Liver (tissue), 9 donors: Measurements from ENCODE around the gene DOCK8. TPM values are rescaled to one million over a fixed set of nuclear protein-coding genes. Genes with fewer than 3 reads are reported as not detected.

ENCODE experiments used
- DNase-seq: peaks from one replicate; pipeline ENCODE4 v3.0.0-alpha.2; 2017; ENCODE audit warnings: low spot score
- H3K27ac ChIP-seq, 2 donors: one replicate each; pipeline ENCODE4 v1.7.0; 2013; ENCODE audit warnings: inconsistent platforms in 2 of 2, low read length in 2 of 2, control low read depth in 1 of 2, low read depth in 1 of 2, mild to moderate bottlenecking in 1 of 2
- H3K27me3 ChIP-seq, 4 donors: one replicate each; pipeline versions ENCODE4 v1.6.1 to v1.7.0; 2013; ENCODE audit warnings: low read length in 3 of 4, inconsistent platforms in 1 of 4, mild to moderate bottlenecking in 1 of 4, moderate library complexity in 1 of 4; ENCODE audit not compliant: control insufficient read depth in 4 of 4, insufficient read depth in 4 of 4
- H3K36me3 ChIP-seq, 4 donors: one replicate each; pipeline versions ENCODE4 v1.6.1 to v1.7.0; 2013; ENCODE audit warnings: low read length in 3 of 4, mild to moderate bottlenecking in 3 of 4, low read depth in 1 of 4, moderate library complexity in 1 of 4; ENCODE audit not compliant: control insufficient read depth in 4 of 4, insufficient read depth in 3 of 4
- H3K4me1 ChIP-seq, 4 donors: one replicate each; pipeline versions ENCODE4 v1.6.1 to v1.7.0; 2013; ENCODE audit warnings: low read length in 3 of 4, mild to moderate bottlenecking in 3 of 4, moderate library complexity in 1 of 4; ENCODE audit not compliant: control insufficient read depth in 4 of 4, insufficient read depth in 4 of 4
- H3K4me3 ChIP-seq, 3 donors: one replicate each; pipeline versions ENCODE4 v1.6.1 to v1.7.0; 2013; ENCODE audit warnings: low read length in 3 of 3, control low read depth in 1 of 3, low read depth in 1 of 3, mild to moderate bottlenecking in 1 of 3
- H3K9ac ChIP-seq, 2 donors: one replicate each; pipeline ENCODE4 v1.7.0; 2013; ENCODE audit warnings: low read length in 2 of 2, mild to moderate bottlenecking in 2 of 2, moderate library complexity in 2 of 2, control low read depth in 1 of 2, low read depth in 1 of 2
- H3K9me3 ChIP-seq, 4 donors: one replicate each; pipeline versions ENCODE4 v1.6.1 to v1.7.0; 2013; ENCODE audit warnings: low read length in 3 of 4; ENCODE audit not compliant: control insufficient read depth in 4 of 4
- CTCF ChIP-seq: fragments of 150-350 bp; IDR thresholded peaks from 2 replicates; pipeline ENCODE4 v1.5.1; 2017; ENCODE audit warnings: improper control_type of control experiment, low read depth, low read length; ENCODE audit not compliant: missing input control
- EGR1 ChIP-seq, 2 donors: IDR thresholded peaks; 2 replicates each; pipeline ENCODE4 v1.6.1; 2016 to 2018; ENCODE audit warnings: antibody characterized with exemption in 2 of 2, low read depth in 2 of 2
- HNF4A ChIP-seq, 2 donors: conservative IDR thresholded peaks; 2 replicates each; pipeline ENCODE4 v1.6.1; 2016; ENCODE audit warnings: antibody characterized with exemption in 2 of 2, mild to moderate bottlenecking in 2 of 2
- HNF4G ChIP-seq: IDR thresholded peaks from 2 replicates; pipeline ENCODE4 v1.6.1; 2016; ENCODE audit warnings: antibody characterized with exemption
- JUND ChIP-seq, 2 donors: IDR thresholded peaks; 2 replicates each; pipeline ENCODE4 v1.6.1; 2016; ENCODE audit warnings: antibody characterized with exemption in 2 of 2
- MAX ChIP-seq: IDR thresholded peaks from 2 replicates; pipeline ENCODE4 v1.6.1; 2016; ENCODE audit warnings: antibody characterized with exemption
- NR2F2 ChIP-seq: IDR thresholded peaks from 2 replicates; pipeline ENCODE4 v1.6.1; 2016; ENCODE audit warnings: antibody characterized with exemption
- RXRA ChIP-seq, 2 donors: IDR thresholded peaks; 2 replicates each; pipeline ENCODE4 v1.6.1; 2017 to 2018; ENCODE audit warnings: antibody characterized with exemption in 2 of 2, mild to moderate bottlenecking in 1 of 2
- SP1 ChIP-seq: IDR thresholded peaks from 2 replicates; pipeline ENCODE4 v1.6.1; 2018; ENCODE audit warnings: antibody characterized with exemption, mild to moderate bottlenecking
- TAF1 ChIP-seq: conservative IDR thresholded peaks from 2 replicates; pipeline ENCODE4 v1.6.1; 2016; ENCODE audit warnings: antibody characterized with exemption, mild to moderate bottlenecking
- YY1 ChIP-seq: IDR thresholded peaks from 2 replicates; pipeline ENCODE4 v1.6.1; 2016; ENCODE audit warnings: antibody characterized with exemption, mild to moderate bottlenecking
- ZBTB33 ChIP-seq: IDR thresholded peaks from 2 replicates; pipeline ENCODE4 v1.6.1; 2016; ENCODE audit warnings: antibody characterized with exemption
- WGBS: extraction: QIAGEN DNeasy Blood & Tissue Kit; methylation state at CpG from one replicate; pipeline ENCODE4 v1.1.7; 2013; 5-methylcytosine and 5-hydroxymethylcytosine counted together
- polyA plus RNA-seq, 2 donors: library from polyadenylated mRNA; stranded (reverse) in 1 of 2; unstranded in 1 of 2; fragments of 200-250 nt in 1 of 2; fragments of >200 nt in 1 of 2; fragmentation: Nextera tagmentation in 1 of 2; extraction: Ambion mirVana in 1 of 2; gene quantifications; one replicate each; pipeline versions ENCODE4 v1.2.1 to v1.2.3, GENCODE V29; 2013 to 2015
- total RNA-seq, 2 donors: library from RNA; depleted of rRNA; stranded (reverse); fragments of >200 nt; gene quantifications; one replicate each; pipeline ENCODE4 v1.2.3, GENCODE V29; 2014
- donor health status: healthy.
- donor health status: healthy.
- donor health status: healthy.
- donor health status: healthy.
- donor health status: healthy.

The DOCK8 gene
- total and polyA plus RNA-seq, 4 donors: 3.8 to 22.6 (median 7.4) TPM

- 91% methylated on average over 9 of the region's 9 CpGs for WGBS
- H3K36me3 ChIP-seq: no peaks in the 10 kb centered on the region
- no peak for TF ChIP-seq NR2F2
- TF ChIP-seq CTCF: no peak
- no peak for TF ChIP-seq YY1
- TF ChIP-seq EGR1 (IDR thresholded peaks at IDR 0.05; ENCODE audit: low read depth in 2 of 2): no peak
- no peak for TF ChIP-seq JUND (IDR thresholded peaks at IDR 0.05)
- no peak for TF ChIP-seq RXRA (IDR thresholded peaks at IDR 0.05)
These were observed 127.2 kb downstream of the DOCK8 start for GRCh38 chr9:341634-342421.

GRCh38 chr9:343773-344172, 129.1 kb downstream of the DOCK8 start:
- DNase-seq: no peak
- Histone ChIP-seq H3K27ac (no peak overlapping the region), H3K4me3 (no peak overlapping the region), H3K36me3 (no peaks in the 10 kb centered on the region), H3K27me3 (peaks cover 0 to 3% (median 0%) of the 10 kb centered on the region in 4 donors), H3K9ac (no peak overlapping the region), H3K4me1 (no peaks in the 10 kb centered on the region), H3K9me3 (no peaks in the 10 kb centered on the region)
- 82% methylated on average over 4 of the region's 4 CpGs for WGBS
- TF ChIP-seq ZBTB33 (no peak), EGR1 (IDR thresholded peaks at IDR 0.05; ENCODE audit: low read depth in 2 of 2) (no peak)

More at GRCh38 chr9:341634-342421, 127.2 kb downstream of the DOCK8 start:
- Histone ChIP-seq H3K9ac (no peak overlapping the region), H3K4me3 (no peak overlapping the region), H3K27me3 (peaks cover 0 to 3% (median 0%) of the 10 kb centered on the region in 4 donors), H3K27ac (no peak overlapping the region), H3K9me3 (no peaks in the 10 kb centered on the region), H3K4me1 (no peaks in the 10 kb centered on the region)
- DNase-seq: no peak

- WGBS: 76% methylated on average over 8 of the region's 8 CpGs
- Histone ChIP-seq H3K27me3 (peaks cover 0 to 5% (median 0%) of the 10 kb centered on the region in 4 donors), H3K4me3 (no peak overlapping the region), H3K27ac (no peak overlapping the region), H3K9ac (no peak overlapping the region), H3K4me1 (no peaks in the 10 kb centered on the region), H3K9me3 (no peaks in the 10 kb centered on the region), H3K36me3 (no peaks in the 10 kb centered on the region)
- DNase-seq: no peak
- TF ChIP-seq EGR1 (IDR thresholded peaks at IDR 0.05; ENCODE audit: low read depth in 2 of 2): no peak
- no peak for TF ChIP-seq SP1
- TF ChIP-seq YY1: no peak
- TF ChIP-seq HNF4G: no peak
- no peak for TF ChIP-seq HNF4A (conservative IDR thresholded peaks at IDR 0.05)
- TF ChIP-seq CTCF: no peak
- no peak for TF ChIP-seq TAF1
- TF ChIP-seq MAX: no peak
- no peak for TF ChIP-seq ZBTB33
These were observed 131.5 kb downstream of the DOCK8 start for GRCh38 chr9:346111-346571.
